WTC11 (cell line): Measurements from ENCODE around the gene RPS28. TPM values are rescaled to one million over a fixed set of nuclear protein-coding genes. Genes with fewer than 3 reads are reported as not detected.

Experiments
- ATAC-seq: fragments of 200-7000 bp; cut with Tn5 transposase; 2 replicates; pipeline ENCODE4 v1.10.0; 2021; ENCODE audit warnings: mild to moderate bottlenecking, moderate library complexity
- CTCF ChIA-PET: fragments of 300-600 bp; sonication (Branson Sonifier 250); formaldehyde crosslinking; loops from one replicate; lab custom pipeline; 2021; ENCODE audit warnings: antibody characterized with exemption; lab: Charles Lee
- POLR2A ChIA-PET: fragments of 350-600 bp; sonication (Branson Sonifier 250); formaldehyde crosslinking; loops from one replicate; lab custom pipeline; 2021; ENCODE audit warnings: antibody characterized with exemption; lab: Charles Lee
- DNase-seq: peaks from one replicate; pipeline ENCODE4 v3.0.0; 2021; ENCODE audit warnings: low spot score
- H3K27ac Mint-ChIP-seq: 2 replicates; pipeline ENCODE4 v1.8.0; 2021; ENCODE audit warnings: mixed read lengths
- H3K27me3 Mint-ChIP-seq: 2 replicates; pipeline ENCODE4 v1.8.0; 2021; ENCODE audit warnings: low read depth, mild to moderate bottlenecking, moderate library complexity, mixed read lengths
- H3K36me3 Mint-ChIP-seq: 2 replicates; pipeline ENCODE4 v1.8.0; 2021; ENCODE audit warnings: mixed read lengths
- H3K4me1 Mint-ChIP-seq: 2 replicates; pipeline ENCODE4 v1.8.0; 2022; ENCODE audit warnings: mixed read lengths
- H3K4me3 Mint-ChIP-seq: 2 replicates; pipeline ENCODE4 v1.8.0; 2021; ENCODE audit warnings: mild to moderate bottlenecking, moderate library complexity, mixed read lengths
- H3K9me3 Mint-ChIP-seq: 2 replicates; pipeline ENCODE4 v1.8.0; 2021; ENCODE audit warnings: mixed read lengths
- CREB1 ChIP-seq: sonication (generic); formaldehyde crosslinking; IDR thresholded peaks from 2 replicates; pipeline ENCODE4 v1.8.0; 2023; ENCODE audit warnings: mild to moderate bottlenecking, missing genetic modification reagents
- CTCF ChIP-seq: fragments of 200-600 bp; IDR thresholded peaks from 2 replicates; pipeline ENCODE4 v1.8.0; 2022; ENCODE audit warnings: antibody characterized with exemption
- ELF4 ChIP-seq: sonication (generic); formaldehyde crosslinking; IDR thresholded peaks from 2 replicates; pipeline ENCODE4 v1.8.1; 2022; ENCODE audit warnings: low read depth, mild to moderate bottlenecking, moderate library complexity, missing genetic modification reagents
- ERG ChIP-seq: fragments of 250-450 bp; sonication (Bioruptor Pico); IDR thresholded peaks from 2 replicates; pipeline ENCODE4 v1.8.0; 2021; ENCODE audit warnings: mild to moderate bottlenecking
- ESRRA ChIP-seq: sonication (generic); formaldehyde crosslinking; IDR thresholded peaks from 2 replicates; pipeline ENCODE4 v1.8.1; 2022; ENCODE audit warnings: mild to moderate bottlenecking, missing genetic modification reagents, borderline replicate concordance
- MXD4 ChIP-seq: fragments of 250-450 bp; sonication (Bioruptor Pico); IDR thresholded peaks from 2 replicates; pipeline ENCODE4 v1.8.0; 2021; ENCODE audit warnings: mild to moderate bottlenecking, moderate library complexity, borderline replicate concordance
- NFE2L1 ChIP-seq: sonication (generic); formaldehyde crosslinking; IDR thresholded peaks from 2 replicates; pipeline ENCODE4 v1.8.1; 2023; ENCODE audit warnings: missing genetic modification reagents
- NR2C2 ChIP-seq: sonication (generic); formaldehyde crosslinking; IDR thresholded peaks from 2 replicates; pipeline ENCODE4 v1.8.0; 2022; ENCODE audit warnings: mild to moderate bottlenecking, missing genetic modification reagents
- PRDM15 ChIP-seq: sonication (generic); formaldehyde crosslinking; IDR thresholded peaks from 2 replicates; pipeline ENCODE4 v1.8.0; 2022; ENCODE audit warnings: missing genetic modification reagents
- STAT6 ChIP-seq: sonication (generic); formaldehyde crosslinking; conservative IDR thresholded peaks from 2 replicates; pipeline ENCODE4 v1.8.1; 2023; ENCODE audit warnings: mild to moderate bottlenecking, low read depth, missing genetic modification reagents, moderate library complexity
- ZMAT4 ChIP-seq: fragments of 250-450 bp; sonication (Bioruptor Pico); IDR thresholded peaks from 2 replicates; pipeline ENCODE4 v1.9.0; 2021; ENCODE audit warnings: mild to moderate bottlenecking
- ZNF219 ChIP-seq: sonication (generic); formaldehyde crosslinking; IDR thresholded peaks from 2 replicates; pipeline ENCODE4 v1.8.0; 2023; ENCODE audit warnings: missing genetic modification reagents, mild to moderate bottlenecking, borderline replicate concordance
- ZNF232 ChIP-seq: sonication (generic); formaldehyde crosslinking; IDR thresholded peaks from 2 replicates; pipeline ENCODE4 v1.8.0; 2022; ENCODE audit warnings: mild to moderate bottlenecking, missing genetic modification reagents
- ZNF425 ChIP-seq: fragments of 250-450 bp; sonication (Bioruptor Pico); conservative IDR thresholded peaks from 2 replicates; pipeline ENCODE4 v1.9.0; 2021; ENCODE audit warnings: mild to moderate bottlenecking
- total RNA-seq: library from RNA; stranded (reverse); gene quantifications from 3 replicates; pipeline ENCODE4 v1.2.3, GENCODE V29; 2021

Gene RPS28
- total RNA-seq, 1 experiment from 2014 or later, result 2,082 TPM

- TF ChIP-seq ZNF425 (CRISPR knock-in tag), result no peak
Observed at GRCh38 chr19:8335343-8336071, 14.2 kb downstream of the RPS28 start (continued).

- no peaks in the 10 kb centered on the region for H3K9me3 Mint-ChIP-seq
- peaks cover 26% of the 10 kb centered on the region for H3K4me1 Mint-ChIP-seq
- H3K27me3 Mint-ChIP-seq, result peaks cover 65% of the 10 kb centered on the region
- no peak overlapping the region; the same call in 1 of the 2 replicates for H3K27ac Mint-ChIP-seq
- CTCF ChIA-PET, result interaction anchor here (0.6 to 5.7 kb wide), 10 partner anchors 11 to 242 kb away, joined by 3 to 40 read pairs (median 6); partner anchors contain the start of genes HNRNPM, MARCHF2 and RAB11B
- H3K36me3 Mint-ChIP-seq, result no peaks in the 10 kb centered on the region
- TF ChIP-seq STAT6 (CRISPR knock-in tag) (no peak), NR2C2 (CRISPR knock-in tag) (no peak), CREB1 (CRISPR knock-in tag) (no peak), ESRRA (CRISPR knock-in tag) (no peak), ZMAT4 (CRISPR knock-in tag) (no peak), MXD4 (no peak), ERG (CRISPR knock-in tag) (no peak), CTCF (no peak), NFE2L1 (CRISPR knock-in tag) (no peak)
- DNase-seq (no peak), ATAC-seq (no peak)
- H3K4me3 Mint-ChIP-seq, result peak overlapping the region; percentile 59
- POLR2A ChIA-PET, result interaction anchor here (1.1 kb wide), 1 partner anchor 245 kb away, joined by 3 read pairs; no protein-coding TSS in a partner anchor
Observed at GRCh38 chr19:8336072-8336569, 14.8 kb downstream of the RPS28 start.

GRCh38 chr19:8336660-8337059 is 15.4 kb downstream of the RPS28 start:
- no peaks in the 10 kb centered on the region for H3K36me3 Mint-ChIP-seq
- no peak for DNase-seq
- no peaks in the 10 kb centered on the region for H3K9me3 Mint-ChIP-seq
- no peak overlapping the region for H3K4me3 Mint-ChIP-seq
- ATAC-seq, result no peak
- CTCF ChIA-PET, result interaction anchor here (1.1 to 5.7 kb wide), 6 partner anchors 11 to 77 kb away, joined by 3 to 40 read pairs (median 24); partner anchors contain the start of genes MARCHF2 and RAB11B
- H3K27me3 Mint-ChIP-seq, result peaks cover 65% of the 10 kb centered on the region
- no peak for TF ChIP-seq ZNF232 (CRISPR knock-in tag)
- no peak for TF ChIP-seq PRDM15 (CRISPR knock-in tag)
- TF ChIP-seq ELF4 (CRISPR knock-in tag), result no peak
- TF ChIP-seq ZNF219 (CRISPR knock-in tag), result no peak
- TF ChIP-seq, all 79 proteins: peak for 0
- Mint-ChIP-seq H3K27ac (no peak overlapping the region), H3K4me1 (peaks cover 26% of the 10 kb centered on the region)
- POLR2A ChIA-PET, result interaction anchor here (1.1 kb wide), 1 partner anchor 244 kb away, joined by 3 read pairs; no protein-coding TSS in a partner anchor
